DND-41 (cell line): ENCODE data around the gene SAP25.

ENCODE experiments used
- CTCF ChIP-seq: IDR thresholded peaks from 2 replicates; pipeline ENCODE4 v1.5.1; 2012; ENCODE audit warnings: borderline replicate concordance, low read length, moderate library complexity, mild to moderate bottlenecking; ENCODE audit not compliant: poor library complexity, severe bottlenecking; ENCODE audit errors: extremely low read depth
- EZH2 ChIP-seq: IDR thresholded peaks from 3 replicates; pipeline ENCODE4 v1.6.1; 2012; ENCODE audit warnings: borderline replicate concordance, low read depth, mild to moderate bottlenecking, moderate library complexity, low read length, inconsistent platforms; ENCODE audit not compliant: severe bottlenecking

DNA sequence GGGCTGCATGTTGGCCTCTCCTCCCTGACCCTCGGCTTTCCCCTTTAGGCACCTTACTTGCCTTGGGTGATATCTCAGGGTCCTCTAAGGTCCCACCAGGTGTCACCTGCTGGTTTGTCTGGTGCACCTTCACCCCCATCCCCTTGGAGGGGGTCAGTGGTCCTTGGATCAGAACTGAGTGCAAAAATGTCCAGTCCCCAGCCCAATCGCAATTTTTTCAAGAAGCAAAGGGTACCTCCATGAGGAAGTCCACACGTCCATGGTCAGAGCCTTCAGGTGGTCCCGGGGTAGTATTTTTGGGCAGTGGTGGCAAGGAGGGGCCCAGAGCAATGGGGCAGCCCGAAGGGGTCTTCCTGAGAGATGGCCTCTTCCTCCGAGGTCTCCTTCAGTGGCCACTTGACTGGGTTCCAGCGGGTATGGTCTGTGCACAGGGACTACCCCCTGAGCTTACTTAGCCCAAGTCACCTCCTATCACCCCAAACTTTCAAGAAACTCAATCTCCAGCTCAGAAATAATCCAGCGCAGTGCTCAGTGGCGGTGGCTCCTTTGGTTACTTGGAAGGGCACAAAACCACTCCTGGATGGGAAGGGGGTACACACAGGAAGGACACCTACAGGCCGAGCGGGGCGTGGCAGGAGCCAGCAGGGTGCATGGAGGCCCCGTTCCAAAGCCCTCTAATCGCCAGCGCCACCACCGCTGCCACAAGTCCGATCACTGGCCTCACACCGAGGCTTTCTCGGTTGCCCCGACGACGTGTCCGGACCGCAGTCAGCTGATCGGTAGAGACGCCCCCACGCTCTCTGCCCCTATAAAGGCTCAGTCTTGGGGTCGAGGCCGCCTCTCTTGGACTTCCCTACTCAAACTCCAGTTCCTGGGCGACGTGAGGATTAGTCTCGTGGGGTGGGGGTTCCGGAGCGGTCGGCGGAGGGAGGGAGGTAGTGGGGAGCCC lies 4.5 kb downstream of the SAP25 start:
- peak; percentile 62 for TF ChIP-seq CTCF
- TF ChIP-seq EZH2: no peak
